BE2C (cell line): Measurements from ENCODE around the gene CMTR1.
A peak's percentile ranks its signal among the peaks of the same experiment; 100 is the strongest.

ENCODE experiments used
- DNase-seq: peaks from one replicate; pipeline ENCODE4 v3.0.0-alpha.2; 2020
- H3K27me3 ChIP-seq: fragments of 250-450 bp; sonication (Bioruptor Pico); 2 replicates; pipeline ENCODE4 v1.5.1; 2020; ENCODE audit warnings: mild to moderate bottlenecking
- H3K36me3 ChIP-seq: fragments of 250-450 bp; sonication (Bioruptor Pico); 2 replicates; pipeline ENCODE4 v1.5.1; 2020; ENCODE audit warnings: mild to moderate bottlenecking
- H3K4me1 ChIP-seq: fragments of 250-450 bp; sonication (Bioruptor Pico); 2 replicates; pipeline ENCODE4 v1.5.1; 2020
- H3K4me3 ChIP-seq: 2 replicates; pipeline ENCODE4 v1.5.1; 2011; ENCODE audit warnings: low read depth, low read length
- H3K9me3 ChIP-seq: fragments of 250-450 bp; sonication (Bioruptor Pico); 2 replicates; pipeline ENCODE4 v1.5.1; 2020
- CTCF ChIP-seq: IDR thresholded peaks from 2 replicates; pipeline ENCODE4 v1.5.1; 2012; ENCODE audit warnings: mild to moderate bottlenecking, low read depth, low read length

CMTR1 gene

GRCh38 chr6:37432590-37432915 is 468 bp upstream of the CMTR1 start:
- peak overlapping the region; percentile 96 for H3K4me3 ChIP-seq
- peaks cover 12% of the 10 kb centered on the region for H3K36me3 ChIP-seq
- DNase-seq = no peak
- H3K4me1 ChIP-seq = no peaks in the 10 kb centered on the region; the same call in 1 of the 2 replicates
- no peak for TF ChIP-seq CTCF
- H3K27me3 ChIP-seq = no peaks in the 10 kb centered on the region
- H3K9me3 ChIP-seq = no peaks in the 10 kb centered on the region

DNA sequence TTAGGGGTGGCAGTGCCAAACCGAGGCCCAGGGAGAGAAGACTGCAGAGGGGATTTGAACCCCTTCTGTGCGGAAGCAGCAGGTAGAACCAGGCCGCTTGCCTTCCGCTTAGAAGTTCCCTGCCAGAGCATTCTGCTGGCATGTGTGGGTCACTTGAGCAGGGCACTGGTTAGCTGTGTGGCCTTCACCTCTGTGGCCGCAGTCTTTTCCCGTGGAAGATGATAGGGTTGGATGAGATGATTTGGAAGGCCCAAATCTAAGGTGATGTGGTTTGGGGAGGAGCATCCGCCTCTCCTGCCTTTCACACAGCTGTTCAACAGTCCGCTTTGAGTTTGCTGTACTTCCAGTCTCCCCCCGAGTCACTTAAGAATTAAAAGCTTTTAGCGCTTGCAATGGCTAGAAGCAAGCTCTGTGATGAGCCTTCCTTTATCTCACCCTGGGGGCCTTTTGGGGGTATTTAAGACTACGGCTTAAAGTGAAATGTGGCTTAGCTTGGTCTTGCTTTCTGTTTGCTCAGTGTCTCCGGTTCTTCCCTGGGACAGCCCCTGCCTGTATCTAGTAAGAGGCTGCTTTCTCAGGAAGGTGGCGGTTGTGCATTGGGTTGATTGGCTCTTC is 743 bp downstream of the CMTR1 start:
- Histone ChIP-seq H3K36me3 (peaks cover 16% of the 10 kb centered on the region), H3K27me3 (no peaks in the 10 kb centered on the region), H3K9me3 (no peaks in the 10 kb centered on the region), H3K4me3 (peak overlapping the region; percentile 96), H3K4me1 (no peaks in the 10 kb centered on the region; the same call in 1 of the 2 replicates)
- TF ChIP-seq CTCF = no peak
- DNase-seq = no peak

GRCh38 chr6:37435373-37435772 is 2.4 kb downstream of the CMTR1 start:
- Histone ChIP-seq H3K4me3 (no peak overlapping the region), H3K9me3 (no peaks in the 10 kb centered on the region), H3K36me3 (peaks cover 20% of the 10 kb centered on the region), H3K4me1 (no peaks in the 10 kb centered on the region; the same call in 1 of the 2 replicates), H3K27me3 (no peaks in the 10 kb centered on the region)
- no peak for TF ChIP-seq CTCF
- DNase-seq = no peak

- Histone ChIP-seq H3K4me3 (no peak overlapping the region), H3K27me3 (no peaks in the 10 kb centered on the region), H3K36me3 (peaks cover 20% of the 10 kb centered on the region), H3K9me3 (no peaks in the 10 kb centered on the region), H3K4me1 (no peaks in the 10 kb centered on the region; the same call in 1 of the 2 replicates)
- DNase-seq = no peak
- TF ChIP-seq CTCF = peak; percentile 12
Measured at GRCh38 chr6:37435816-37436215, 2.8 kb downstream of the CMTR1 start.

DNA sequence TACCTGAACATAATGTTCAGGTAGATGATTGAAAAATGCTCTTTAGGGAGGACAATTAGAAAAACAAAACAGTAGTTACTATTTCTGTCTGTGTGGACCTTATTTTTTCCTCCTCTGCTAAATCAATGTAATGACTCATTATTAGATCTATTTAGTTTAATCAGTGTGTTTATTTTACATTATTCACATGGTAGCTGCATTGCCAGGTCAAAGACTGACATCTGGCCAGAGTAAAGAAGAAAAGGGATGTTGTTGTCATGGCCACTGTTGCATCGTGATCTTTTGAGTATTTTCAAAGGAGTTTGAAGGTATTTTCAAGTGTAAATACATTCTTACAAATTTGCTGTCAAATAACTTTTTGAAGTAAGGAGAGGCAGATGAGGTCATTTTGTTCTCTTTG is 5.9 kb downstream of the CMTR1 start:
- no peaks in the 10 kb centered on the region for H3K9me3 ChIP-seq
- TF ChIP-seq CTCF = no peak
- no peaks in the 10 kb centered on the region; the same call in 1 of the 2 replicates for H3K4me1 ChIP-seq
- H3K27me3 ChIP-seq = no peaks in the 10 kb centered on the region
- no peak overlapping the region for H3K4me3 ChIP-seq
- peaks cover 29% of the 10 kb centered on the region for H3K36me3 ChIP-seq
- DNase-seq = no peak

DNA sequence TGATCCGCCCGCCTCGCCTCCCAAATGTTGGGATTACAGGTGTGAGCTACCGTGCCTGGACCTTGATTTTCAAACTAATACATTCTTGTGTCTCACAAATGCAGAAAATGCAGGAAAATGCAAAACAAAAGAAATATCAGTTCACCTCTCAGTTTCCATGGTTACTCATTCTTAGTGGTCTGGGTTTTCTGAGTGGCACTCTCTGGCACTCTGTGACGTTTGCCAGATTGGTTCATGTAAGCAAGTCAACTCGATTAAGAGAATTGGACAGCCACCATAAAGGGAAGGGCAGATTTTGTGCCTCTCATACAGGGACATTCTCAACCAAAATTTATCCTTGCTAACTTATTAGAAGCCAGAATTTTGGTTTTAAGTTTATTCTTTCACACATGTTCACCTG is 8.6 kb downstream of the CMTR1 start:
- no peaks in the 10 kb centered on the region for H3K4me1 ChIP-seq
- H3K36me3 ChIP-seq = peaks cover 42% of the 10 kb centered on the region
- no peak for TF ChIP-seq CTCF
- H3K4me3 ChIP-seq = no peak overlapping the region
- H3K27me3 ChIP-seq = no peaks in the 10 kb centered on the region
- no peak for DNase-seq
- no peaks in the 10 kb centered on the region for H3K9me3 ChIP-seq
